Activated B cell treated with CpG ODN at 0.5 μM for 24 hours (primary cell): ENCODE measurements around the gene FHDC1. TPM values are rescaled to one million over a fixed set of nuclear protein-coding genes. Genes with fewer than 3 reads are reported as not detected.

Source experiments
- ATAC-seq: fragments of 200-7000 bp; cut with Tn5 transposase; one replicate; pipeline ENCODE4 v1.10.0; 2021; ENCODE audit warnings: low read depth, mild to moderate bottlenecking, moderate library complexity
- CTCF ChIA-PET: fragments of 350-600 bp; sonication (Branson Sonifier 250); formaldehyde crosslinking; loops from one replicate; lab custom pipeline; 2021; ENCODE audit warnings: antibody characterized with exemption; lab: Charles Lee
- POLR2A ChIA-PET: fragments of 350-600 bp; sonication (Branson Sonifier 250); formaldehyde crosslinking; loops from one replicate; lab custom pipeline; 2021; ENCODE audit warnings: antibody characterized with exemption; lab: Charles Lee
- DNase-seq: peaks from one replicate; pipeline ENCODE4 v3.0.0; 2022
- H3K27ac Mint-ChIP-seq: one replicate; pipeline ENCODE4 v1.8.0; 2020; ENCODE audit warnings: mixed read lengths
- H3K27me3 Mint-ChIP-seq: one replicate; pipeline ENCODE4 v1.8.0; 2021; ENCODE audit warnings: mixed read lengths
- H3K36me3 Mint-ChIP-seq: one replicate; pipeline ENCODE4 v1.8.0; 2021; ENCODE audit warnings: low read depth, mixed read lengths
- H3K4me1 Mint-ChIP-seq: one replicate; pipeline ENCODE4 v1.8.0; 2021; ENCODE audit warnings: mixed read lengths
- H3K4me3 Mint-ChIP-seq: one replicate; pipeline ENCODE4 v1.8.0; 2020; ENCODE audit warnings: mild to moderate bottlenecking, mixed read lengths
- H3K9me3 Mint-ChIP-seq: one replicate; pipeline ENCODE4 v1.8.0; 2020; ENCODE audit warnings: mixed read lengths
- intact Hi-C: fragments of 100-400 bp; cut with micrococcal nuclease; formaldehyde crosslinking; loops from one replicate; pipeline ENCODE4 v1.15.1; 2024
- total RNA-seq: library from RNA; stranded (reverse); gene quantifications from 2 replicates; pipeline ENCODE4 v1.2.3, GENCODE V29; 2022
- TF ChIP-seq, protein P1 (sequence below): fragments of 200-600 bp; IDR thresholded peaks from one replicate; pipeline ENCODE4 v1.8.0; 2022; ENCODE audit warnings: antibody characterized with exemption, mild to moderate bottlenecking

Gene FHDC1
- total RNA-seq, 1 donor from 2014 or later: 0.33 TPM

DNA sequence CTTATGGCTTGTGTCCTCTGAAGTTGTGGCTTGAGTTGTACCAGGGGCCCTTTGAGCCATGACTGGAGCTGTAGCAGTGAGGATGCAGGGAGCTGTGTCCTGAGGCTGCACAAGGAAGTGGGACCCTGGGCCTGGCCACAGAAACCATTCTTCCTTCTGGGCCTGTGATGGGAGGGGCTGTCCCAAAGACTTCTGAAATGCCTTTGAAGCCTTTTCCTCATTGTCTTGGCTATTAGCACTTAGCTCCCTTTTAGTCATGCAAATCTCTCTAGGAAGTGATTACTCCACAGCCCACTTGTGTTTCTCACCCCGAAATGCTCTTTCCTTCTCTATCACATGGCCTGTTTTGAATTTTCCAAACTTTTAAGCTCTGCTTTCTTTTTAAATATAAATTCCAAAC is 92.4 kb downstream of the FHDC1 start:
- ChIA-PET POLR2A (no interaction called here), CTCF (no interaction called here)
- peaks cover 20% of the 10 kb centered on the region for H3K9me3 Mint-ChIP-seq
- intact Hi-C loops: no loop called here
- peaks cover 2% of the 10 kb centered on the region for H3K4me1 Mint-ChIP-seq
- ATAC-seq: no peak
- TF ChIP-seq, protein P1, sequence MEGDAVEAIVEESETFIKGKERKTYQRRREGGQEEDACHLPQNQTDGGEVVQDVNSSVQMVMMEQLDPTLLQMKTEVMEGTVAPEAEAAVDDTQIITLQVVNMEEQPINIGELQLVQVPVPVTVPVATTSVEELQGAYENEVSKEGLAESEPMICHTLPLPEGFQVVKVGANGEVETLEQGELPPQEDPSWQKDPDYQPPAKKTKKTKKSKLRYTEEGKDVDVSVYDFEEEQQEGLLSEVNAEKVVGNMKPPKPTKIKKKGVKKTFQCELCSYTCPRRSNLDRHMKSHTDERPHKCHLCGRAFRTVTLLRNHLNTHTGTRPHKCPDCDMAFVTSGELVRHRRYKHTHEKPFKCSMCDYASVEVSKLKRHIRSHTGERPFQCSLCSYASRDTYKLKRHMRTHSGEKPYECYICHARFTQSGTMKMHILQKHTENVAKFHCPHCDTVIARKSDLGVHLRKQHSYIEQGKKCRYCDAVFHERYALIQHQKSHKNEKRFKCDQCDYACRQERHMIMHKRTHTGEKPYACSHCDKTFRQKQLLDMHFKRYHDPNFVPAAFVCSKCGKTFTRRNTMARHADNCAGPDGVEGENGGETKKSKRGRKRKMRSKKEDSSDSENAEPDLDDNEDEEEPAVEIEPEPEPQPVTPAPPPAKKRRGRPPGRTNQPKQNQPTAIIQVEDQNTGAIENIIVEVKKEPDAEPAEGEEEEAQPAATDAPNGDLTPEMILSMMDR: no peak
- no peak for DNase-seq
- no peaks in the 10 kb centered on the region for H3K27me3 Mint-ChIP-seq
- H3K4me3 Mint-ChIP-seq: no peak overlapping the region
- no peaks in the 10 kb centered on the region for H3K36me3 Mint-ChIP-seq
- H3K27ac Mint-ChIP-seq: no peak overlapping the region

Other genes with a start within 250 kb of the FHDC1 start
- gene TIGD4, start 156.6 kb upstream of the FHDC1 start, total RNA-seq: 0.24 and 0.44 TPM in 2 replicates
- 16.8 and 19.5 TPM in 2 replicates for gene ARFIP1, start 156.4 kb upstream of the FHDC1 start, total RNA-seq